ENCODE measurements around the gene TMEM163.

TMEM163 gene

GRCh38 chr2:134454931-134455330 lies 263.9 kb downstream of the TMEM163 start:
- no peak overlapping the region for H3K4me3 ChIP-seq (ENCODE audit: low read depth, low read length)
- DNase-seq (ENCODE audit: low read depth) = no peak
- TF ChIP-seq CTCF (IDR thresholded peaks at IDR 0.05; ENCODE audit: low read depth, low read length, missing control alignments) = no peak

- DNase-seq (ENCODE audit: low read depth) = no peak
- no peak overlapping the region for H3K4me3 ChIP-seq (ENCODE audit: low read depth, low read length)
- no peak for TF ChIP-seq CTCF (IDR thresholded peaks at IDR 0.05; ENCODE audit: low read depth, low read length, missing control alignments)
These were observed 264.4 kb downstream of the TMEM163 start for GRCh38 chr2:134454426-134454825.

- no peak for DNase-seq (ENCODE audit: low read depth)
- no peak for TF ChIP-seq CTCF (IDR thresholded peaks at IDR 0.05; ENCODE audit: low read depth, low read length, missing control alignments)
- H3K4me3 ChIP-seq (ENCODE audit: low read depth, low read length) = no peak overlapping the region
These were observed 264.8 kb downstream of the TMEM163 start for GRCh38 chr2:134453973-134454372.

GRCh38 chr2:134453476-134453875 lies 265.3 kb downstream of the TMEM163 start:
- TF ChIP-seq CTCF (IDR thresholded peaks at IDR 0.05; ENCODE audit: low read depth, low read length, missing control alignments) = no peak
- no peak for DNase-seq (ENCODE audit: low read depth)
- H3K4me3 ChIP-seq (ENCODE audit: low read depth, low read length) = no peak overlapping the region

GRCh38 chr2:134452042-134452733 lies 266.6 kb downstream of the TMEM163 start:
- no peak for DNase-seq (ENCODE audit: low read depth)
- TF ChIP-seq CTCF (IDR thresholded peaks at IDR 0.05; ENCODE audit: low read depth, low read length, missing control alignments) = no peak

GRCh38 chr2:134451347-134451630 lies 267.5 kb downstream of the TMEM163 start:
- no peak for DNase-seq (ENCODE audit: low read depth)
- TF ChIP-seq CTCF (IDR thresholded peaks at IDR 0.05; ENCODE audit: low read depth, low read length, missing control alignments) = no peak
- H3K4me3 ChIP-seq (ENCODE audit: low read depth, low read length) = no peak overlapping the region

More at GRCh38 chr2:134452042-134452733, 266.6 kb downstream of the TMEM163 start:
- H3K4me3 ChIP-seq (ENCODE audit: low read depth, low read length) = no peak overlapping the region

Data from GM12864 (cell line).